Peyer's patch (tissue), 4 donors: Measurements from ENCODE around the gene PARD6A.

Experiments used
- POLR2A ChIP-seq, 2 donors: fragments of 450-650 bp; IDR thresholded peaks; one replicate each; pipeline ENCODE4 v1.5.1; 2017; ENCODE audit warnings: antibody characterized with exemption in 2 of 2, mild to moderate bottlenecking in 2 of 2, moderate library complexity in 2 of 2
- TF ChIP-seq, protein P1 (sequence below), 6 experiments: fragments of 450-650 bp in 4 of 6; fragments of 200-600 bp in 2 of 6; sonication (generic) in 1 of 6; IDR thresholded peaks; one replicate each; pipeline ENCODE4 v1.5.1; 2017 to 2019; ENCODE audit warnings: antibody characterized with exemption in 6 of 6, mild to moderate bottlenecking in 3 of 6, moderate library complexity in 1 of 6

DNA sequence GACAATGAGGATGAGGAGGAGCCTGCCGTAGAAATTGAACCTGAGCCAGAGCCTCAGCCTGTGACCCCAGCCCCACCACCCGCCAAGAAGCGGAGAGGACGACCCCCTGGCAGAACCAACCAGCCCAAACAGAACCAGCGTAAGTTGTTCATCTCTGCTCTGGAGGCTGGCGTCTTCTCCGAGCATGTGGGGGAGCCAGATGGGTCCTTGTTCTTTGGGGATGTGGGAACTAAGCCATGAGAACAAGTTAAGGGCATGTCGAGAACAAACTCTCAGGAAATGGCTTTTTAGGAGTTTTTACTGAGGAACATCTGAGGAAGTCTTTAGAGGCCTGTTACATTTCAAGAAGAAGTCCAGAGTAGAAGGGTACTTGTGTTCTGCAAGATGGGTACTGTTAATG, 24.0 kb upstream of the PARD6A start:
- TF ChIP-seq, protein P1, sequence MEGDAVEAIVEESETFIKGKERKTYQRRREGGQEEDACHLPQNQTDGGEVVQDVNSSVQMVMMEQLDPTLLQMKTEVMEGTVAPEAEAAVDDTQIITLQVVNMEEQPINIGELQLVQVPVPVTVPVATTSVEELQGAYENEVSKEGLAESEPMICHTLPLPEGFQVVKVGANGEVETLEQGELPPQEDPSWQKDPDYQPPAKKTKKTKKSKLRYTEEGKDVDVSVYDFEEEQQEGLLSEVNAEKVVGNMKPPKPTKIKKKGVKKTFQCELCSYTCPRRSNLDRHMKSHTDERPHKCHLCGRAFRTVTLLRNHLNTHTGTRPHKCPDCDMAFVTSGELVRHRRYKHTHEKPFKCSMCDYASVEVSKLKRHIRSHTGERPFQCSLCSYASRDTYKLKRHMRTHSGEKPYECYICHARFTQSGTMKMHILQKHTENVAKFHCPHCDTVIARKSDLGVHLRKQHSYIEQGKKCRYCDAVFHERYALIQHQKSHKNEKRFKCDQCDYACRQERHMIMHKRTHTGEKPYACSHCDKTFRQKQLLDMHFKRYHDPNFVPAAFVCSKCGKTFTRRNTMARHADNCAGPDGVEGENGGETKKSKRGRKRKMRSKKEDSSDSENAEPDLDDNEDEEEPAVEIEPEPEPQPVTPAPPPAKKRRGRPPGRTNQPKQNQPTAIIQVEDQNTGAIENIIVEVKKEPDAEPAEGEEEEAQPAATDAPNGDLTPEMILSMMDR (IDR thresholded peaks at IDR 0.05) = no peak
- no peak for TF ChIP-seq POLR2A (IDR thresholded peaks at IDR 0.05)
